Astrocyte of the hippocampus (primary cell): ENCODE results near the gene HIRA.
A peak's percentile ranks its signal among the peaks of the same experiment; 100 is the strongest.

ENCODE experiments used
- DNase-seq: peaks from one replicate; pipeline ENCODE4 v3.0.0; 2011; ENCODE audit warnings: low read depth, low spot score

HIRA gene, protein sequence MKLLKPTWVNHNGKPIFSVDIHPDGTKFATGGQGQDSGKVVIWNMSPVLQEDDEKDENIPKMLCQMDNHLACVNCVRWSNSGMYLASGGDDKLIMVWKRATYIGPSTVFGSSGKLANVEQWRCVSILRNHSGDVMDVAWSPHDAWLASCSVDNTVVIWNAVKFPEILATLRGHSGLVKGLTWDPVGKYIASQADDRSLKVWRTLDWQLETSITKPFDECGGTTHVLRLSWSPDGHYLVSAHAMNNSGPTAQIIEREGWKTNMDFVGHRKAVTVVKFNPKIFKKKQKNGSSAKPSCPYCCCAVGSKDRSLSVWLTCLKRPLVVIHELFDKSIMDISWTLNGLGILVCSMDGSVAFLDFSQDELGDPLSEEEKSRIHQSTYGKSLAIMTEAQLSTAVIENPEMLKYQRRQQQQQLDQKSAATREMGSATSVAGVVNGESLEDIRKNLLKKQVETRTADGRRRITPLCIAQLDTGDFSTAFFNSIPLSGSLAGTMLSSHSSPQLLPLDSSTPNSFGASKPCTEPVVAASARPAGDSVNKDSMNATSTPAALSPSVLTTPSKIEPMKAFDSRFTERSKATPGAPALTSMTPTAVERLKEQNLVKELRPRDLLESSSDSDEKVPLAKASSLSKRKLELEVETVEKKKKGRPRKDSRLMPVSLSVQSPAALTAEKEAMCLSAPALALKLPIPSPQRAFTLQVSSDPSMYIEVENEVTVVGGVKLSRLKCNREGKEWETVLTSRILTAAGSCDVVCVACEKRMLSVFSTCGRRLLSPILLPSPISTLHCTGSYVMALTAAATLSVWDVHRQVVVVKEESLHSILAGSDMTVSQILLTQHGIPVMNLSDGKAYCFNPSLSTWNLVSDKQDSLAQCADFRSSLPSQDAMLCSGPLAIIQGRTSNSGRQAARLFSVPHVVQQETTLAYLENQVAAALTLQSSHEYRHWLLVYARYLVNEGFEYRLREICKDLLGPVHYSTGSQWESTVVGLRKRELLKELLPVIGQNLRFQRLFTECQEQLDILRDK

DNA sequence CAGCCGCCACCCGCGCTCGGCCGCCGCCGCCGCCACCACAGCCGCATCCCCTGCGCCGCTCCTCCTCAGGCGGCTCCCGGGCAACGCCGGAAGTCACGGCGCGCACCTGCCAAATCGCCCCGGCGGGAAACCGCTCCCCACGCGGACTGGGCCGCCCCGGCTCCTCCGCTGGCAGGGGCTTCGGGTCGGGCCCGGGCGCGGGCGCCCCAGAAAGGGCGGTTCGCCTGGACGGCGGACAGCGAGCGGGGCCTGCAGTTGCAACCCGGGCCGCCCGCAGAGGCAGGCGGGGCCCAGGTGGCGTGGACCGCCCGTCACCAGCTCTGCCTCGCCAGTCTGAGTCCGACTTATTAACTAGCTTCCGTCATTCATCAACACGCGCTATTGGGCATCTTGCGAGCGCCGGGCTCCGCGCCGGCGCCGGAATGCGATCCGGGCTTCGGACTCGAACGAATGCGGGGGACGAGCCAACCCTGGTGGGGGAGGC, at the start of gene HIRA:
TSS of gene HIRA (minus strand) at position 85 of the 484 bp plus-strand sequence. CDS start 257 bp downstream, outside the sequence.
- DNase-seq = peak; percentile 91

DNA sequence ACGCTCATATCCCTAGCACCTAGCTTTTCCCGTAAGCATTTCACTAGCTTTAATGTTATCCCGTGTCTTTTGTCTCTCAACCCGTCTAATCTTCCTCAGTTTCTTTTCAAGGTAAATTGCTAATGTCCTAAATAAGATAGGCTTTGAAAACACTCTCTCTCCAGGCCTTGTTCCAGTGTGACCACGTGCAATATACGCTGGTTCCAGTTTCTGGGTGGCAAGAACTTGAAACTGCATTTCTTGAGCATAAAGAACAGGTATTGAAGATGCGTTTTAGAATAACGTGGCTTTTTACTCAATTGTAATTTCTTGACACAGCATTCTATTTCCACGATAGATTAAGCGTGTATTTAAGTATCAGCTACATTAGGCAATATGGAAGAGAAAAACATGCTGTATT, 49.3 kb upstream of the HIRA start:
- no peak for DNase-seq

DNA sequence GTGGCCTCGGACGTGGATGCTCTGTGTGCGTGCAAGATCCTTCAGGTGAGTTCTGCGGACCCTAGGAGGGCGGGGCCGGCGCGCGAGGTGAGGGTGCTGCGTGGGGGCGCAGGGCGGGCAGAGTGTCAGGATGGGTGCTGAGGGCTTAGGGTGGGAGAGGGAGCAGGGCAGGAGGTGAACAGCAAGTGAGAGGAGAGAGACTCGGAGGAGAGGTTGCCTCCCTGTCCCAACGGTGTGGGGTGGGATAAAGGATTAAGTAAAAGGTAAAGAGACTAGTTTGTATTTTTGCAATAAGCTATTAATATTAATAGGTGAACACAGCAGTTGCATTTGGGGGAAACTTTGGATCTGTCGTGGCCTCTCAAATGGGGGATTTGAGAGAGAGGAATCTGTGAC, 48.6 kb upstream of the HIRA start:
- DNase-seq = no peak

DNA sequence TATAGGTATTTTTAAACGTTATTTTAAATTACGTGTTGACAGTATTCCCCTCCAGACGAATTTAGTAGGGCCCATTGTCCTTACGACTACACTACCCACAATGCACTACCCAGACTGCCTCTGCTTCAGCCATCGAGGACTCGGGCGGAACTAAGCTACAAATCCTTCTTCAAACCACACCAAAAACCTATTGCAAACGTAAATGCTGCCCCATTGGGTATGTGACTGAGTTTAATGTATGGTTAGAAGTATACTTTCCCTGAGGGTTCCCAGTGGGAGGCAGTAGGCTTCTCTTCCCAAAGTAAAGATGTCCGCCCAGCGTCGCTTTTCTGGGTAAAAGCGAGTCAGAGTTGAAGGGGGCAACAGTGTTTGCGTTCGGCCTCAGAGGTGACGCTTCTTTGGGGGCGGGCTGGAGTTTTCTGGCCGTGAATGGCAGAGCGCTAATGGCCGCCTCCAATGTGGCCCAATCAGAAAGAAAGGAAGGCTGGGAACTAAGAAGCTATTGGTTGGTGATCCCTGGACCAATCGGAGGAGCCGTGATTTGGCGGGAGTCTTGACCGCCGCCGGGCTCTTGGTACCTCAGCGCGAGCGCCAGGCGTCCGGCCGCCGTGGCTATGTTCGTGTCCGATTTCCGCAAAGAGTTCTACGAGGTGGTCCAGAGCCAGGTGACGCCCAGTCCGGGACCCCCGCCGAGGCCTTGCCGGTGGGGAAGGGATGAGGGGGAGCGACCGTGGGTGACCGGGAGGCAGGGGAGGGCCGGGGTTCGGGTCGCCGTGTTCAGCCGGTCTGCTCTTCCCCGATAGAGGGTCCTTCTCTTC, 48.0 kb upstream of the HIRA start, which contains the start of gene CDC45:
TSS of gene CDC45 (plus strand) at position 566 of the 818 bp plus-strand sequence. CDS start at position 615, 49 bp downstream.
- peak; percentile 99 for DNase-seq

DNA sequence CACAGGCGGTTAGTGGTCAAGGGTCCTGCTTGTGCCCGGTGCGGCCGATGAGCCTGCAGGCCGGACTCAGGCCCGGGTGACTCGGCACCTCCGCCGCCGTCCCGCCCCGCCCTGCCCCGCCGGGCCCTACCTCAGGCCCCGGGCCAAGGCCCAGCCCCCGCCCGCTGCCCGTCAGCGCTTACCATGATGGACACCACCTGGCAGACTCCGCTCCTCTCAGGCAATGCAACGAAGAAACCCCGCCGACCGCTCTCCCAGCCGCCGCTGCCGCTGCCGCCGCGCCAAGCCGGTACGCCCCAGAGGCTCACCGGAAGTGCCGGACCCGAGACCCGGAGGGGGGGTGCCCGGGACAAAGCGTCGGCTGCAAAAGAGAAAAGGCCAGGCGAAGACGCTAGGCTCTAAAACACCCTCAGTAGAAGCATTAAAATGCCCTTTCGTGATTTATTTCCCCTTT, 47.4 kb upstream of the HIRA start, which contains the start of gene UFD1:
TSS of gene UFD1 (minus strand) at position 293 of the 454 bp plus-strand sequence. CDS start at position 185, 108 bp downstream.
- peak; percentile 91 for DNase-seq

DNA sequence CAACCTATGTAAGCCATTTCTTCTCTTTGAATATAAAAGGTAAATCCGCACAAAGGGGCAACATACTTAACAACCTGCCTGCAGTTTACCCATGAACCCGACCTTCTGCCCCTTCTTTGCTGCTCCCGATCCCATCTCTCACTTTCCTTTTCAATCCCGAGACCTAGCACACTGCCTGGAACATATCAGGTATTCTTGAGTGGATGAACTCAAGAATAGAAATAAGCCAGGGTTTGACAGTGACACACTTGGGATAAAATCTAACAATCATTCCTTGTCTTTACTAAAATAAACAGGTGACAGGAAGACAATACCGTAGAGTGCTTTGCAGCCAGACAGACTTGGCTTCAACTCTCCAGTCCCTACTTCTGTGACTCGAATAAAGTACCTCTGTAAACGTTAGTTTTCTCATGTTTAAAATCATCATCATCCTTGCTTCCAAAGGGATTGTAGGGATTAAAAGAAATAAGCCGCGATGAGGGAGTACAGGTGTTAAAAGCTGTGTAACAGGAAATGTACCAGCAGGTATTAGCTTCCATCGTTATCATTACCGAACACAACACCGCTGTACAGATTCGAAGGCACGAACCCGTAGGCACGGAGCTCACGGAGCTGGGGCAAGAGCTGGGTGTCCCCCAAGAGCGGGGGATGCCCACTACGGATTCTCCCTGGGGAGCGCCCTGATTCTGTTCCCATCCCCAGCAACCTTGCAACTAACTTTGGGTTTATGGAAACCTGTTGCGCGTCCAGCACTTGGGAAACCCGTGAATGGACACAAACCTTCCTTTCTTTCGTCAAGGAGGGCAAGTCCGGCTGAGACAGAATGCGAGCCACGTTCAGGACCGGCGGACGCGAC, 46.7 kb upstream of the HIRA start:
- DNase-seq = no peak

DNA sequence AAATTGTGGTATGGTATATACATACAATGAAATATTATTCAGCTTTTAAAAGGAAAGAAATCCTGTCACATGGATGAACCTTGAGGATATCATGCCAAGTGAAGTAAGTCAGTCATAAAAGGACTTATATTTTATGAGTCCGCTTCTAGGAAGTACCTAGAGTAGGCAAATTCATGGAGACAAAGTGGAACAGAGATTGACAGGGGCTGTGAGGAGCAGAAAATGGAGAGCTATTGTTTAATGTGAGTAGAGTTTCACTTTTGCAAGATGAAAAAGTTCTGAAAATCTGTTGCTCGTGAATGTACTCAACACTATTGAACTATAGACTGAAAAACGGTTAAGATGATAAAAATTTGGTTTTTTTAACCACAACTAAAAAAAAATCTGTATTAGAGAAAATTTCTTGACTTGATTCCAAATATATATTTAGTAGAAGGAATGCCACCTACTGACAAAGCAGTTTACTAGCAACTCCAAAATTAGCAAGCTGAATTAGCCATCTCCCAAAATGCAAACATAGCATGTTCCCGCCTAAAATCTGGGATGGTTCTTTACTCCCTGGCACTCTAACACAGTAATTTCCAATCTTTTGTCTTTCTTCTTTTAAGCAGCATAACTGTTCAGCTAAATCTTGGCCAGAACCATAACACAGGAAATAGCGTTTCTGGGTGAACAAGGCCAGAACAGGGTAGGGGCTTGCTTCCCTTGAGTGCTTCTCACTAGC, 46.0 kb upstream of the HIRA start:
- no peak for DNase-seq

DNA sequence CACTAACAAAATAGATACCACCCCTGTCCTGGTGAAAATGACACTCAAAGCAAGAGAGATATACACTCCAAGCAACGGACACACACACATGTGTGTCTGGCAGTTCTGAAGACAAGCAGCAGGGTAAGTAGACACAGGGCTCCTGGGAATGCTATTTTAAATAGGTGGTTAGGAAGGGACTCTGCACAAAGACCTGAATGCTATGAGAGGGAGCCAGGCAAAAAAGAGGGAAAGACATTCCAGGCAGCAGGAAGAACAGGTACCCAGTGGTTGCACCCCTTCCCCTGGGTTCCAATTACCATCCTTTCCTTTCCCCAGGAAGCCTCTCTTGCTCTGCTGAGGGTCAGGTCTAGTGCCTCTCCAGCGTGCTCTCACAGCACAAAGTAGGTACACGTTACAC, 44.5 kb upstream of the HIRA start:
- no peak for DNase-seq

DNA sequence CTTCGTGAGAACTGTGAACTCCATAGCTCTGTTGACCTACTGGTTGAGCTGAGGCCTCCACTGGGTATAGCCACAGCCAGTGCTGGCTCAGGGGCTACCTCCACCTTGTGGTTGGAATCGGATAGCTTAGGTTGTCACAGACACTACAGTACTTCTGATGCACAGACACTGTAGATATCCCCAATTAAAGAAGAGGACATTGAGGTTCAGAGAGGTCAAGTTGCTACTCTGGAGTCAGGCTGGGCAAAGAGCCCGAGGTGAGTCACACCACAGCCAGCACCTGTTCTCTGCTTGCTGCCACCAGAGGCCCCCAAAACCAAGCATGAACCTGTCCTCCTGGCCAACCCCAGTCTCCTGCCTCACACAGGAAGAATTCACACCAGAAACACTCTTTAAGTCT, 42.0 kb upstream of the HIRA start:
- no peak for DNase-seq

DNA sequence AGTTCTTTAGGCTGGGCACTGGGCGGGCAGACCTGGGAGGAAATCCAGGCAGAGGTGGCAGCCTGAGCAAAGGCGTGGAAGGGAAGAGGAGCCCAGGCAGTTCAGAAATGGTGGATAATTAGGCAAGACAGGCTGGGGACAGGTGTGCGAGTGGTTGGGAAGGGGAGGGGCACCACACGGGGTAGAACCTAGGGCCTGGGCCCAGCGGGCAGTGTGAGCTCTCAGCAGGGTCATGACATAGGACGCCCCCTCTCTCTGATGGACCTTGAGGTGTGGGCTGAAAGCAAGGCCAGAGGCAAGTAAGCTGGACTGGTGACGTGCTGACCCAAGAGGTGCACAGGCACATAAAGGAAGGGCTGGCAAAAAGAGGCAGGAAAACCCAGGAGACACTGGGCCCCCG, 40.7 kb upstream of the HIRA start:
- DNase-seq = no peak

DNA sequence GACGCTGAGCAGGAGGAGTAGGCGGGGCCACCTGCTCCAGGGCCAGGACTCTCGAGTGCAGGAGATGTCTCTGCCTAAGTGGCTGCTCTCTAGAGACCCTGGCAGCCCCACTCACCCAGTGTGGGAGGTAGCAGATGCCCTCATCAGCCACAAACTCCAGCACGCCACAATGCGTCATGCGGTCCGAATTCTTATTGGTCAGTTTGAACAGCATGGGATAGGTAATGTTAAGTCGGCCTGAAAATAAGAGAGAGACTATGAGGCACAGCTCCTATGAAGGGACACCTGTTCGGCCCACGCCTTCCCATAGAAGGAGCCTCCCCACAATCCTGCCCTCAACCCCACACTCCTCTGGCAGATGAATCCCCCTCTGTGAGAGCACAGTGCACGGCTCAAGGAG, 40.0 kb upstream of the HIRA start:
- DNase-seq = no peak

DNA sequence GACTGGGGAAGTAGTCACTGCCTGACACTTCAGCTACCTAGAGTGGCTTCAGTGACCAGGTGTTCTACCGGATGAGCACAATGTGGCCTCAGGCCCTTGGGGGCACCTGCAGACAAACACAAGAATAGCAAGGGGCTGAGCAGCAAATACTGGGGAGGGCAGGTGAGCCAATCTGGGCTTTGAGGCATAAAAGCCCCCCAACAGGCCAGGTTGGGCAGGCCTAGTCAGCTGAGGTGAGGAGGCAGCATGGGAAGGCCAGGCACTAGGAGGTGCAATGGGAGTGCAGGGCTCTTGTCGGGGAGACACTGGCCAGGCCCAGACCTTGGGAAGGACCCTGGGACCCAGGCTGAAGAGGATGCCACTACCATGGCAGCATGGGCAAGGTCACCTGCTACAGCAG, 38.5 kb upstream of the HIRA start:
- DNase-seq = no peak

DNA sequence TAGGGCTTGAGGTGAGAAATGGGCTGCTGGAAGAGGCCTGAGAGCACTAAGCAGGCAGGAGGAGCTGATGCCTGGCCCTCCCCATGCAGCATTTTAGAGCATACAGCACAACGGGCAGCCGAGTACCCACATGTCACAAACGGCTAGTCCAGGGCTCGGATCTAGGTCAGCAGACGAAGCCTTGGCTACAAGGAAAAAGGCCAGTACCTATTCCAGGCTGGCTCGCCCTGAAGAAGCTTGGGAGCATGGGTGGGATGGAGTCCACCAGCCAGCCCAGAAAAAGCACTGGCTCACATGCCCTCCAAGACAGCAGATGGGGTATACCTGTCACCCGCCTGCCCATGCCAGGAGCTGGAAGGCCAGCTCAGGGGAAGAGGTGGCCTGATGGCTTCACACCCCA, 37.9 kb upstream of the HIRA start:
- DNase-seq = no peak

DNA sequence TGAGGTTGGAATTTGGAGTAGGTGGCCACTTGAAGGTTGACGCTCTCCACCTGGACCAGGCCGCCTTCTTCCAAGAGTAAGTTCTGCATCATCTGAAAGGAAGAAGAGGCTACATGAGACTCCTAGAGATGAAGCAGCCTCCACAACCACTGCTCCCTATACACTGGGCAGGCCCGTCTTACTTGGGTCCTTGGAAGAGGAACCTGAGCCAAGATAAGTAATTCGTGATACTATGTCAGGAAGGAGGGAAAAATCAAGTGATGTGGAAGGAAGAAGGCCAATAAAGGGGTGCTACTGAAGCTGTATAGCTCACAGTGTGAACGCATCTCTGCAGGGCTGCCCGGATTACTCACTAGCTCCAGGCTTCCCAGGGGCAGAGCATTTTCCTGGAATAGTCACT, 36.4 kb upstream of the HIRA start:
- no peak for DNase-seq

DNA sequence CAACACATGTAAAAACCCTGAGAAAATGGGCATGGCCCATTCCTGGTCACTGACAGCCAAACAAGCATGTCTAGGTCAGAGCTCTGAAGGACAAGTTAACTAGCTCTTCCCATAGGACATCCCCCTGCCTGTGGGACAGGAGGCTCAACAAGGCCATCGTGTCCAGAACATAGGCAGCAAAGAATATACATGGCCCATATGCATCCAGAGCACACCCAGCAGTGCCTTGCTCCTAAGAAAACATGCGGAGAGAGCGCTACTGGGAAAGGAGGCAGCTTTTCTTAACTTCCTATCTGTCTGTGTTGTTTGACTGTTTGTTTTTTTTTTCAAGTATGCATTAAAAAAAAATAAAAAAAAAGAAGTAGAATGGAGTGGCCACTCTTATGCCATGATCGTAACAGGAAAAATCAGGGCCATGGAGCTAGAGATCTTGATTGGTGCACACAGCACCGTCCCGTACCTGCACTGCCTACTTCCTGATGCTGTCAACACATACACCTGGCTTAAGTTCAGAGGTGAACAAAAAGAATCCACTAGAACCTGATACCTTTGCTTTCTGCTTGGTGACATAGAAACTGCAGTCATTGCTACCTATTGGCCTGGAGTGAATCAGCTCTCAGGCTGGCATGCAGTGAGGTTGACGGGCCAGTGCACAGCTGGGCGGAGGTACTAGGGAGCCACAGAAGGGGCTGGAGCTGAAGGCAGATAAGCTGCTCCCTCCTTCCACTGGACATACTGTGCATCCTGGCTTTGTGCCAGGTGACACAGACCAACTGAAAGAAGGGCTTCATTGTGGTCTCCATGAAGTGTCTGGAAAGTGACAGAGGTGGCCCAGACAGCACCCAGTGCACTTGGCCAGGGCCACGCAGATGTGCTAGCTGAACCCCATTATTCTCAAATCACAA, 35.6 kb upstream of the HIRA start:
- no peak for DNase-seq

DNA sequence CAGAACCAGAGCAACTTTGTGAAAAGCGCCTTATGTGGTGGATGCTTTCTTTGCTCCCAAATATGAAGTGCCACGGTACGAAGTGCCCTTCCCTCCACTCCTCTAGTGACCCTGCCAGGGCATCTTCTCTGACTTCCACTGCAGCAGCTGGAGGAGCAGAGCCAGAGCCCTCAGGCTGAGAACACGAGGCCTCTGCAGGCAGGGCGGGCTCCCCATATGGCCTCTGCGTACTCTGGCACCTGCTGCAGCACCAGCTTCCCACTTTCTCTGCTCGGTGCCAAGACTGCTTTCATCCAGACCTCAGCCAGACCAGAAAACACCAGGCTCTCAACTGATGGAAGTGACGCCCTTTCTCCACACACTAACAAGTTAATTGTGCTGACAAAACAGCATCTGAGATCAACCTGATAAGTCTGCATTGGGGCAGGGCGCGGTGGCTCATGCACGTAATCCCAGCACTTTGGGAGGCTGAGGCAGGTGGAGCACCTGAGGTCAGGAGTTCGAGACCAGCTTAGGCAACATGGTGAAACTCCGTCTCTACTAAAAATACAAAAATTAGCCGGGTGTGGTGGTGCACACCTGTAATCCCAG, 34.7 kb upstream of the HIRA start:
- DNase-seq = no peak

DNA sequence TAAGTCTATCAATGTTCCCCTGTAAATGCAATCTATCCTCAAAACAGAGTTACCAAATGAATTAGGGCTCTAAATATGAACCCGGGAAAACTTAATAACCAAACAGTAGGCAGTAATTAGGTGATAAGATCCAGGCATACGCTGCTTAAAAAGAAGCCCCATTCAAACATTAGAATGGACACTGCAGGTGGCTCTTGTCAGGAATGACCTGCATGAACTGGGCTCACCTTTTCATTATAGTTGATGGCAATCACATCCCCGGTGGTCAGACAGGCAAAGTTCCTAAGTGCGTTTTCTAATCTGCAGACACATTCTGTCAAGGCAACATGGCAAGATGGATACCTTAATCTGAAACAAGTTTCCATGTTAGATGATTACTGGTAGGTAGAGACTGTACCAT, 33.4 kb upstream of the HIRA start:
- no peak for DNase-seq

DNA sequence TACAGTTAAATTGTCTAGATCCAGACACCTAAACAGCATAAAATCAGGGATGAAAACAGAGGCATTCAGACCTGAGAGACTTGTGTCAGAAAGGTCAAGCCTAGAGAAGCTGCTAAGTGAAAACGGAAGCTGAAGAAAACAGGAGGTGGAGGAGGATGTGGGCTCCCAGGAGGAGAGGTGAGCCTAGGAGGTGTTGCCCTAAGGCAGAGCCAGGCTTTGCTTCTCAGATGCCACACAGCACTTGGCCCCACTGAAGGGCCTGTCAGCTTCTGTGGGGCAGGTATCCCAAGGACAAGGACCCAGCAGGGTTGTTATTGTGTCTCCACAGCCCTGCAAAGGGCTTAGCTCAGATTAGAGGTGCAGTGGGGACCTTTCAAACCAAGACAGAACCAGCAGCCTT, 33.0 kb upstream of the HIRA start:
- no peak for DNase-seq
